OCI-LY3 (cell line): ENCODE measurements around the gene PRPF31.

Experiments
- EZH2phosphoT487 ChIP-seq: fragments of 200-600 bp; shearing (Covaris generic); IDR thresholded peaks from 2 replicates; pipeline ENCODE4 v1.6.1; 2018; ENCODE audit warnings: antibody characterized with exemption, mixed run types, low read depth
- TF ChIP-seq, protein P1 (sequence below): fragments of 200-600, 300-600 bp; sonication (generic); IDR thresholded peaks from 2 replicates; pipeline ENCODE4 v1.5.1; 2014; ENCODE audit warnings: antibody characterized with exemption, low read length, low read depth

DNA sequence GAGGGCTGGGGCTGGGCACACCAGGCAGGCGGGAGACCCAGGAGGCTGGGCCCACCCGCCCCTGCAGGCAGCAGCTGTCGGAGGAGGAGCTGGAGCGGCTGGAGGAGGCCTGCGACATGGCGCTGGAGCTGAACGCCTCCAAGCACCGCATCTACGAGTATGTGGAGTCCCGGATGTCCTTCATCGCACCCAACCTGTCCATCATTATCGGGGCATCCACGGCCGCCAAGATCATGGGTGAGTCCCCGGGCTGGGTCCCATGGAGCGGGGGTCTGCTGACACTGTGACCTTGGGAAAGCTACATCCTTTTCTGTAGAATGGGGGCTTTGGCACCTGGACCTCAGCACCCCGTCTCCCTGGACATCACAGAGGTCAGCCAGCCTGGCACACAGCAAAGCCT is 8.1 kb downstream of the PRPF31 start:
- TF ChIP-seq, protein P1, sequence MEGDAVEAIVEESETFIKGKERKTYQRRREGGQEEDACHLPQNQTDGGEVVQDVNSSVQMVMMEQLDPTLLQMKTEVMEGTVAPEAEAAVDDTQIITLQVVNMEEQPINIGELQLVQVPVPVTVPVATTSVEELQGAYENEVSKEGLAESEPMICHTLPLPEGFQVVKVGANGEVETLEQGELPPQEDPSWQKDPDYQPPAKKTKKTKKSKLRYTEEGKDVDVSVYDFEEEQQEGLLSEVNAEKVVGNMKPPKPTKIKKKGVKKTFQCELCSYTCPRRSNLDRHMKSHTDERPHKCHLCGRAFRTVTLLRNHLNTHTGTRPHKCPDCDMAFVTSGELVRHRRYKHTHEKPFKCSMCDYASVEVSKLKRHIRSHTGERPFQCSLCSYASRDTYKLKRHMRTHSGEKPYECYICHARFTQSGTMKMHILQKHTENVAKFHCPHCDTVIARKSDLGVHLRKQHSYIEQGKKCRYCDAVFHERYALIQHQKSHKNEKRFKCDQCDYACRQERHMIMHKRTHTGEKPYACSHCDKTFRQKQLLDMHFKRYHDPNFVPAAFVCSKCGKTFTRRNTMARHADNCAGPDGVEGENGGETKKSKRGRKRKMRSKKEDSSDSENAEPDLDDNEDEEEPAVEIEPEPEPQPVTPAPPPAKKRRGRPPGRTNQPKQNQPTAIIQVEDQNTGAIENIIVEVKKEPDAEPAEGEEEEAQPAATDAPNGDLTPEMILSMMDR, result no peak
- no peak for TF ChIP-seq EZH2phosphoT487
